Vagina (tissue), 2 donors: ENCODE data around the gene NCEH1.

Experiments
- POLR2A ChIP-seq, 2 donors: fragments of 450-650 bp; IDR thresholded peaks; one replicate each; pipeline ENCODE4 v1.6.1; 2017; ENCODE audit warnings: antibody characterized with exemption in 2 of 2, mild to moderate bottlenecking in 2 of 2, moderate library complexity in 2 of 2
- POLR2AphosphoS5 ChIP-seq, 2 donors: sonication (generic); formaldehyde crosslinking; IDR thresholded peaks; one replicate each; pipeline ENCODE4 v1.9.0; 2017; ENCODE audit warnings: antibody characterized with exemption in 2 of 2, mild to moderate bottlenecking in 2 of 2, low read depth in 1 of 2; ENCODE audit not compliant: insufficient read depth in 1 of 2

DNA sequence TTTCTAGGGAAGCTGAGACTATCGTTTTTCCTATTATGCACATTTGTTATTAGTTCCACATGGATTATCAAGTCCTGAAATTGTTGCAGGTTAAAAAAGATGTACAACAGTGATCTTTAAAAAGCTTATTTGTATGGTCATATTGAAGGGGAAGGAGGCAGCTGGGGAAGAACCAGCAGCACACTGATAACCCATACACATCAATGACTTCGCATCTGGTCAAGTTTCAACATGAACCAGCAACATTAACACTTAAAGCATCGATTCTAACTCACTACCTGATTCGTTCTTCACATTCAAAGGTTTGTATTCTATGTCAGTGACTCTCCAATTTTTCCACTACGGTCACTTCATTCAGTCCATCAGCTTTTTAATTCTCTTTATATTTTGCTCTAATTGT, 56.4 kb downstream of the NCEH1 start:
- TF ChIP-seq POLR2A (IDR thresholded peaks at IDR 0.05), result no peak
- no peak for TF ChIP-seq POLR2AphosphoS5 (IDR thresholded peaks at IDR 0.05; ENCODE audit: insufficient read depth in 1 of 2, low read depth in 1 of 2)
